Osteoblast (primary cell): ENCODE results near the gene INSIG2. TPM values are rescaled to one million over a fixed set of nuclear protein-coding genes. Genes with fewer than 3 reads are reported as not detected.

Experiments used
- DNase-seq: peaks from one replicate; pipeline ENCODE4 v3.0.0; 2011; ENCODE audit warnings: low spot score, mixed read lengths; ENCODE audit not compliant: insufficient read length; ENCODE audit errors: missing footprints
- H2AFZ ChIP-seq: 2 replicates; pipeline ENCODE4 v1.6.0; 2011; ENCODE audit warnings: mild to moderate bottlenecking, low read length
- H3K27ac ChIP-seq: 2 replicates; pipeline ENCODE4 v1.5.1; 2011; ENCODE audit warnings: mild to moderate bottlenecking, low read depth, low read length, moderate library complexity
- H3K27me3 ChIP-seq: 2 replicates; pipeline ENCODE4 v1.6.0; 2012; ENCODE audit warnings: mild to moderate bottlenecking, control low read depth, inconsistent platforms, low read length, moderate library complexity; ENCODE audit not compliant: insufficient read depth
- H3K36me3 ChIP-seq: 2 replicates; pipeline ENCODE4 v1.5.1; 2011; ENCODE audit warnings: mild to moderate bottlenecking, low read length, control low read depth, moderate library complexity; ENCODE audit not compliant: insufficient read depth
- H3K4me1 ChIP-seq: 2 replicates; pipeline ENCODE4 v1.5.1; 2011; ENCODE audit warnings: mild to moderate bottlenecking, low read length, control low read depth, moderate library complexity; ENCODE audit not compliant: insufficient read depth
- H3K4me2 ChIP-seq: 2 replicates; pipeline ENCODE4 v1.6.0; 2011; ENCODE audit warnings: mild to moderate bottlenecking, low read length; ENCODE audit not compliant: insufficient read depth
- H3K4me3 ChIP-seq: fragments of 200-600 bp; sonication (generic); 3 replicates; pipeline ENCODE4 v1.5.1; 2012; ENCODE audit warnings: mild to moderate bottlenecking, low read length, inconsistent platforms; ENCODE audit not compliant: insufficient read depth
- H3K79me2 ChIP-seq: 2 replicates; pipeline ENCODE4 v1.6.0; 2012; ENCODE audit warnings: mild to moderate bottlenecking, low read length, control low read depth, inconsistent platforms; ENCODE audit not compliant: insufficient read depth
- H3K9me3 ChIP-seq: 2 replicates; pipeline ENCODE4 v1.5.1; 2011; ENCODE audit warnings: low read depth, low read length, control low read depth
- H4K20me1 ChIP-seq: 2 replicates; pipeline ENCODE4 v1.6.0; 2012; ENCODE audit warnings: mild to moderate bottlenecking, low read length, control low read depth; ENCODE audit not compliant: insufficient read depth
- CTCF ChIP-seq: IDR thresholded peaks from 2 replicates; pipeline ENCODE4 v1.5.1; 2011; ENCODE audit warnings: mild to moderate bottlenecking, low read depth, low read length, moderate library complexity; ENCODE audit errors: extremely low read depth
- total RNA-seq: library from RNA; depleted of rRNA; stranded (reverse); fragments of >200 nt; gene quantifications from 2 replicates; pipeline ENCODE4 v1.2.3, GENCODE V29; 2012

The INSIG2 gene
- total RNA-seq, 1 donor: 20.6 TPM

GRCh38 chr2:118048401-118048800, 39.9 kb upstream of the INSIG2 start:
- no peak overlapping the region for H2AFZ ChIP-seq
- TF ChIP-seq CTCF: no peak
- H3K4me1 ChIP-seq: peaks cover 24% of the 10 kb centered on the region
- peaks cover 21% of the 10 kb centered on the region for H3K27me3 ChIP-seq
- no peaks in the 10 kb centered on the region for H3K9me3 ChIP-seq
- no peak overlapping the region for H3K4me2 ChIP-seq
- no peak overlapping the region for H3K4me3 ChIP-seq
- no peak overlapping the region for H3K27ac ChIP-seq
- no peaks in the 10 kb centered on the region for H3K79me2 ChIP-seq
- DNase-seq: no peak
- H4K20me1 ChIP-seq: no peaks in the 10 kb centered on the region
- no peaks in the 10 kb centered on the region for H3K36me3 ChIP-seq

DNA sequence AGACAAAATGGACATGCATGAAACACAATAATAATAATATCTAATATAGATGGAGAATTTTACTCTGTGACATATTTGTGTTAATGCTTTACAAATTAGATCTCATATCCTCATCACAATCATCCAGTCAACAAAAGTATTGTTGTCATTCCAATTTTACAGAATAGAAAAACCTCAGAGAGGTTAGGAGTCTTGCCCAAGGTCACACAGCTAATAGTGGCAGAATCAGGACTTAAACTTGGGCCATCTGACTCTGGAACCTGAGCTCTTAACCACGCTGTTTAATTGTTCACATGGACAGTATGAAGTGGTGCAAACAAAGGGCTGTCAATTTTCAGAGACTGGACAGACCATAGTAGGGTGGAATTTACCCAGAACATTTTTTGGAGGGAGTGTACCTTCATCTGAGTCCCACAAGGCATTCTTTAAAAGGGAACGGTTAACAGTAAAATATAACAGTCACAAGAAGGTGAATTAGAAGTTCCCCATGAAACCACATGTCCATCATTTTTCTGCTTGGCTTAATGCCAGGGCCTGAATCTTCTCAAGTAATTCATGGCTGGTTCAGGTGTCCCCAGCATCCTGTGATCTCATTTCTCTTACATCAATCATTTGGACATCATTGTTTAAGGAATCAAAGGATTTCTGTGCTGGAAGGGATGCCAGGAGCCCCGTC, 39.0 kb upstream of the INSIG2 start:
- H3K4me1 ChIP-seq: peaks cover 24% of the 10 kb centered on the region
- no peak for TF ChIP-seq CTCF
- no peaks in the 10 kb centered on the region for H4K20me1 ChIP-seq
- peaks cover 25% of the 10 kb centered on the region for H3K27me3 ChIP-seq
- no peak overlapping the region for H2AFZ ChIP-seq
- no peaks in the 10 kb centered on the region for H3K79me2 ChIP-seq
- no peak for DNase-seq
- no peak overlapping the region for H3K27ac ChIP-seq
- H3K4me3 ChIP-seq: no peak overlapping the region
- no peaks in the 10 kb centered on the region for H3K36me3 ChIP-seq
- H3K9me3 ChIP-seq: no peaks in the 10 kb centered on the region
- H3K4me2 ChIP-seq: no peak overlapping the region

GRCh38 chr2:118049816-118050140, 38.5 kb upstream of the INSIG2 start:
- Histone ChIP-seq H3K4me1 (peaks cover 24% of the 10 kb centered on the region), H3K27me3 (peaks cover 28% of the 10 kb centered on the region), H3K9me3 (no peaks in the 10 kb centered on the region), H3K79me2 (no peaks in the 10 kb centered on the region), H3K27ac (no peak overlapping the region), H3K4me2 (no peak overlapping the region), H3K4me3 (no peak overlapping the region), H3K36me3 (no peaks in the 10 kb centered on the region), H2AFZ (no peak overlapping the region), H4K20me1 (no peaks in the 10 kb centered on the region)
- DNase-seq: no peak
- TF ChIP-seq CTCF: no peak

- H3K4me1 ChIP-seq: peaks cover 24% of the 10 kb centered on the region
- peaks cover 29% of the 10 kb centered on the region for H3K27me3 ChIP-seq
- no peaks in the 10 kb centered on the region for H4K20me1 ChIP-seq
- H3K4me3 ChIP-seq: no peak overlapping the region
- no peaks in the 10 kb centered on the region for H3K9me3 ChIP-seq
- no peak overlapping the region for H3K27ac ChIP-seq
- H3K79me2 ChIP-seq: no peaks in the 10 kb centered on the region
- H3K4me2 ChIP-seq: no peak overlapping the region
- no peak overlapping the region for H2AFZ ChIP-seq
- DNase-seq: no peak
- no peak for TF ChIP-seq CTCF
- H3K36me3 ChIP-seq: no peaks in the 10 kb centered on the region
These were observed 37.9 kb upstream of the INSIG2 start for GRCh38 chr2:118050386-118050785.
